GM21515 (cell line): ENCODE data around the gene INSR.
"Not testable (repeated sequence)": the region's sequence is repeated elsewhere in the genome, so short reads cannot be mapped to it uniquely, and the experiment has no call there.

Experiments
- ATAC-seq: cut with Tn5 transposase; IDR thresholded peaks from one replicate; pipeline ENCODE4 v1.9.1; 2021; ENCODE audit not compliant: unreplicated experiment

INSR gene

GRCh38 chr19:7147119-7147675 lies 147.0 kb downstream of the INSR start:
- ATAC-seq: not testable (repeated sequence)

GRCh38 chr19:7146086-7146485 lies 148.1 kb downstream of the INSR start:
- not testable (repeated sequence) for ATAC-seq

- no peak for ATAC-seq
These were observed 148.7 kb downstream of the INSR start for GRCh38 chr19:7145494-7145893.

- ATAC-seq: no peak
These were observed 151.4 kb downstream of the INSR start for GRCh38 chr19:7142771-7143170.

- ATAC-seq: no peak
These were observed 154.1 kb downstream of the INSR start for GRCh38 chr19:7140137-7140536.

- no peak for ATAC-seq
These were observed 155.1 kb downstream of the INSR start for GRCh38 chr19:7139095-7139494.

- no peak for ATAC-seq
These were observed 155.8 kb downstream of the INSR start for GRCh38 chr19:7138402-7138801.

- ATAC-seq: no peak
These were observed 157.1 kb downstream of the INSR start for GRCh38 chr19:7137120-7137519.

GRCh38 chr19:7132054-7132453 lies 162.2 kb downstream of the INSR start:
- no peak for ATAC-seq

GRCh38 chr19:7130043-7130442 lies 164.2 kb downstream of the INSR start:
- ATAC-seq: no peak

GRCh38 chr19:7126132-7126531 lies 168.1 kb downstream of the INSR start:
- ATAC-seq: no peak

- no peak for ATAC-seq
These were observed 169.0 kb downstream of the INSR start for GRCh38 chr19:7125221-7125620.

GRCh38 chr19:7124782-7125181 lies 169.4 kb downstream of the INSR start:
- ATAC-seq: no peak

- no peak for ATAC-seq
These were observed 171.5 kb downstream of the INSR start for GRCh38 chr19:7122701-7123100.

GRCh38 chr19:7120499-7120898 lies 173.7 kb downstream of the INSR start:
- ATAC-seq: no peak

- ATAC-seq: no peak
These were observed 174.6 kb downstream of the INSR start for GRCh38 chr19:7119582-7119981.

- no peak for ATAC-seq
These were observed 177.0 kb downstream of the INSR start for GRCh38 chr19:7117248-7117647.

- no peak for ATAC-seq
These were observed 178.5 kb downstream of the INSR start for GRCh38 chr19:7115721-7116120.

GRCh38 chr19:7113233-7113632 lies 181.0 kb downstream of the INSR start:
- ATAC-seq: no peak

- no peak for ATAC-seq
These were observed 181.5 kb downstream of the INSR start for GRCh38 chr19:7112675-7113074.

GRCh38 chr19:7109678-7110289 lies 184.4 kb downstream of the INSR start:
- ATAC-seq: no peak

GRCh38 chr19:7106711-7107657 lies 187.2 kb downstream of the INSR start:
- ATAC-seq: no peak
